ENCODE data around the gene AFF2.

DNA sequence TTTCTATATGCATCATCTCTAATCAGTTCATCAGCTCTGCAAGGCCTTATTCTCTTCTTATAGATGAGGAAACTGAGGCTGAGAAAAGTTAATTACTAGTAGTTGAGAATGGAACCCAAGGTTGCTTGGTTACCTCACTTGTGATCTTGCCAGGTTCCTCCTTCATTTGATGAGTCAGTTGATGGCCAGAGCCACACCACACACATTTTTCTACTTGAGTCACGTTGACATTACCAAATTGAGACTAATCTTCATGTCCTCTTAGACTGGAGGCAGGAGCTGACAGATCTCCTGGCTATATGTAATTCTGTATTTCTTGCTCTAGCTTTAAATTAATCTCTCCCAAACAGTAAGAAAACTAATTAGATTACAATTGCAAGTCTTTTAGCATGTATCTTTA is 428.4 kb downstream of the AFF2 start:
- TF ChIP-seq, protein P1, sequence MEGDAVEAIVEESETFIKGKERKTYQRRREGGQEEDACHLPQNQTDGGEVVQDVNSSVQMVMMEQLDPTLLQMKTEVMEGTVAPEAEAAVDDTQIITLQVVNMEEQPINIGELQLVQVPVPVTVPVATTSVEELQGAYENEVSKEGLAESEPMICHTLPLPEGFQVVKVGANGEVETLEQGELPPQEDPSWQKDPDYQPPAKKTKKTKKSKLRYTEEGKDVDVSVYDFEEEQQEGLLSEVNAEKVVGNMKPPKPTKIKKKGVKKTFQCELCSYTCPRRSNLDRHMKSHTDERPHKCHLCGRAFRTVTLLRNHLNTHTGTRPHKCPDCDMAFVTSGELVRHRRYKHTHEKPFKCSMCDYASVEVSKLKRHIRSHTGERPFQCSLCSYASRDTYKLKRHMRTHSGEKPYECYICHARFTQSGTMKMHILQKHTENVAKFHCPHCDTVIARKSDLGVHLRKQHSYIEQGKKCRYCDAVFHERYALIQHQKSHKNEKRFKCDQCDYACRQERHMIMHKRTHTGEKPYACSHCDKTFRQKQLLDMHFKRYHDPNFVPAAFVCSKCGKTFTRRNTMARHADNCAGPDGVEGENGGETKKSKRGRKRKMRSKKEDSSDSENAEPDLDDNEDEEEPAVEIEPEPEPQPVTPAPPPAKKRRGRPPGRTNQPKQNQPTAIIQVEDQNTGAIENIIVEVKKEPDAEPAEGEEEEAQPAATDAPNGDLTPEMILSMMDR (IDR thresholded peaks at IDR 0.05): no peak
- TF ChIP-seq POLR2A (IDR thresholded peaks at IDR 0.05): no peak
- no peak for TF ChIP-seq EP300 (IDR thresholded peaks at IDR 0.05)
- TF ChIP-seq POLR2AphosphoS5 (IDR thresholded peaks at IDR 0.05): no peak

All from upper lobe of left lung (tissue), 4 donors.